Activated naive CD4-positive, alpha-beta T cell treated with anti-CD3 and anti-CD28 coated beads for 36 hours (primary cell): ENCODE results near the gene NODAL. TPM values are rescaled to one million over a fixed set of nuclear protein-coding genes. Genes with fewer than 3 reads are reported as not detected.

ENCODE experiments used
- CTCF ChIA-PET: fragments of 350-600 bp; sonication (Branson Sonifier 250); formaldehyde crosslinking; loops from one replicate; lab custom pipeline; 2021; ENCODE audit warnings: antibody characterized with exemption; lab: Charles Lee
- DNase-seq: peaks from one replicate; pipeline ENCODE4 v3.0.0-alpha.2; 2020
- H3K27ac Mint-ChIP-seq: one replicate; pipeline ENCODE4 v1.8.0; 2021; ENCODE audit warnings: mild to moderate bottlenecking, mixed read lengths
- H3K27me3 Mint-ChIP-seq: one replicate; pipeline ENCODE4 v1.8.0; 2021; ENCODE audit warnings: low read depth, mixed read lengths
- H3K36me3 Mint-ChIP-seq: one replicate; pipeline ENCODE4 v1.8.0; 2021; ENCODE audit warnings: low read depth, mixed read lengths
- H3K4me1 Mint-ChIP-seq: one replicate; pipeline ENCODE4 v1.8.0; 2021; ENCODE audit warnings: low read depth, mixed read lengths
- H3K4me3 Mint-ChIP-seq: one replicate; pipeline ENCODE4 v1.8.0; 2021; ENCODE audit warnings: mild to moderate bottlenecking, moderate library complexity, mixed read lengths
- H3K9me3 Mint-ChIP-seq: one replicate; pipeline ENCODE4 v1.8.0; 2021; ENCODE audit warnings: mixed read lengths
- intact Hi-C: fragments of 100-400 bp; cut with micrococcal nuclease; formaldehyde crosslinking; loops from one replicate; pipeline ENCODE4 v1.15.1; 2023
- total RNA-seq, 2 experiments: library from RNA; stranded (reverse); gene quantifications; one replicate each; pipeline ENCODE4 v1.2.3, GENCODE V29; 2021

NODAL gene
- total RNA-seq, 2 experiments from 2014 or later, result not detected

DNA sequence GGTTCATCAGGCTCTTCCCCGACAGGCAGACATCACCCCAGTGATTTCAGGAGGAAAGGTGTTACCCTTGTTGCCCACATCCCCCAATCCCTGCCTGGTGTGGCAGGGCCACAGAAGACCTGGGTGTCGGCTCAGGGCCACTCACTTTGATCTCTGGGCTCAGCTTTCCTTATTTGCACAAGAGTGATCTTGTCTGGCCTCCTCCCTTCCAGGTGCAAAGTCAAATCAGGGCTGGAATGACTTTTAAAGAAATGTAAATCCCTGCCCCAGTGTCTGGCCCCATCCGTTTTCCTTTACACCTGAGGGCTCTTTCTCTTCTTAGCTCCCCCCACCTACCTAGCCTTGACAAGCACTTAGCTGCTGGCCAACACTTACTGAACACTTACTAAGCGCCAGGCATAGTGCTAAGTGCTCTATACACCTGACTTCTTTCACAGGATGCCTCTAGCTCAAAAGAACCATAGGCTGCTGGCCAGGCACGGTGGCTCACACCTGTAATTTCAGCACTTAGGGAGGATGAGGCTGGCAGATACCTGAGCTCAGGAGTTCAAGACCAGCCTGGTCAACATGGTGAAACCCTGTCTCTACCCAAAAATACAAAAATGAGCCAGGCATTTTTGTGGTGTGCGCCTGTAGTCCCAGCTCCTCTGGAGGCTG lies 979 bp upstream of the NODAL start:
- intact Hi-C loops, result no loop called here
- H3K27ac Mint-ChIP-seq, result no peak overlapping the region
- peaks cover 39% of the 10 kb centered on the region for H3K27me3 Mint-ChIP-seq
- no peak overlapping the region for H3K4me3 Mint-ChIP-seq
- no peak for DNase-seq
- CTCF ChIA-PET, result interaction anchor here (0.6 to 1.5 kb wide), 3 partner anchors 13 to 177 kb away, joined by 3 to 4 read pairs (median 3); no protein-coding TSS in a partner anchor
- peaks cover 8% of the 10 kb centered on the region for H3K4me1 Mint-ChIP-seq
- H3K9me3 Mint-ChIP-seq, result no peaks in the 10 kb centered on the region
- H3K36me3 Mint-ChIP-seq, result no peaks in the 10 kb centered on the region

DNA sequence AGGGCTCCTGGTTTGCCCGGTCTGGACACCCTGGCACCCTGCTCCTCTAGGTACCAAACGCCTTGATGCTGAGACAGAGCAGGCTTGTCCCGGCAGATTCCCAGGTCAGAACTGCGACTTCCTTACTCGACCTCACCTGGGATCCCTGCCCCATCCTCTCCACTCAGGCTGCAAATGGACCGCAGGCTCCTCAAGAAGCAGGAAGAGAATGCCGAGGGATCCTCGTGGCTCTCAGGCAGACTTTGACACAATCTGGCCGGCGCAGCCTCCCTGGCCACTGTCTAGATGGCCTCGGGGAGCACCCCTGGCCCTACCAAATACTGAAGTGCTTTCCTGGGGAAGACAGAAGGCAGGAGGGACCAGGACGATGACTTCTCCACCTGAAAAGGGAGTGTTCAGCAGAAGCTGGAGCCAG lies 421 bp upstream of the NODAL start:
- Mint-ChIP-seq H3K4me3 (no peak overlapping the region), H3K27ac (no peak overlapping the region), H3K4me1 (peaks cover 8% of the 10 kb centered on the region), H3K9me3 (no peaks in the 10 kb centered on the region), H3K27me3 (peaks cover 39% of the 10 kb centered on the region), H3K36me3 (no peaks in the 10 kb centered on the region)
- DNase-seq, result no peak
- CTCF ChIA-PET, result interaction anchor here (0.6 to 1.5 kb wide), 2 partner anchors 14 to 176 kb away, joined by 3 to 4 read pairs; no protein-coding TSS in a partner anchor
- intact Hi-C loops, result no loop called here

DNA sequence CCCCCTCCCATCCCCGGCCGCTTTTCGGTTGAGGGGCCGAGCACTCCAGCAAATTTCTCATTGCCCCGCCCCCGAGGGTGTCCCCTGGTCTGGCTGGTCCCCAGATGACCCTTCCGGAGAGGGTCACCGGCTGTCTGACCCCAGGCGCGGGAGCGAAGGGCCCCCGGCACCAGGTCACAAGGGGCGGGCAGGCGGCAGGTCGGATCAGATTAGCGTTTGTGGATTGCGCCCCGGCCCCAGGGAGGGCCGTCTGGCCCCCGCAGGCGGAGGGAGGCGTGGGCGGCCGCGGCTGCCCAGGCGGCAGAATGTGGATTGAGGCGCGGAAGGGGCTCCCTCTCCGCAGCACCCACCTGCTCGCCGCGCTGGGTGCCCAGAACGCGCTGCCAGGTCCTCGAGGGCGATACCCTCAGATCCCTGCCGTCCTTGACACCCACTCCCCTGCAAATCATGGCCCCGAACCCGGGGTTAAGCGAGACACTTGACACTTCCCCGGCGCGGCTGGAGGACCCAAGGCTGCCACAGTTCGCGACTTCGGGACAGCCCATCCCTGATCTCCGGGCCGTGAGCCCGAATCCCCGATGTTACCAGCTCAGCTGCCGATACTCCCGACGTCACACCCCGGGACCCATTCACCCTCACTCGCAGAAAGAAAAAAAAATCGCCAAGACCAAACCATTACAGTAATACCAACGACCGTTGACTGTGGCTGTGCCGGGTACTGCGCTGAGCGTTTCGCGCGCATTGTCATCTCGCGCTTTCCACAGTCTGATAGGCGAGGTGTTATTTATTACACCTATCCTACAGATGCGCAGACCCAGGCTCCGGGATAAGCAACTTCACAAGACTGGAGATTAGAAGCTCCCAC lies 953 bp downstream of the NODAL start:
- CTCF ChIA-PET, result no interaction called here
- no peak overlapping the region for H3K27ac Mint-ChIP-seq
- DNase-seq, result peak; percentile 48
- peaks cover 39% of the 10 kb centered on the region for H3K27me3 Mint-ChIP-seq
- peak overlapping the region; percentile 49 for H3K4me3 Mint-ChIP-seq
- peaks cover 2% of the 10 kb centered on the region for H3K36me3 Mint-ChIP-seq
- intact Hi-C loops, result no loop called here
- no peaks in the 10 kb centered on the region for H3K9me3 Mint-ChIP-seq
- H3K4me1 Mint-ChIP-seq, result peaks cover 8% of the 10 kb centered on the region

GRCh38 chr10:70437721-70438120 lies 3.8 kb downstream of the NODAL start:
- Mint-ChIP-seq H3K4me3 (no peak overlapping the region), H3K36me3 (peaks cover 2% of the 10 kb centered on the region), H3K9me3 (no peaks in the 10 kb centered on the region), H3K27me3 (peaks cover 35% of the 10 kb centered on the region), H3K27ac (no peak overlapping the region), H3K4me1 (peaks cover 22% of the 10 kb centered on the region)
- intact Hi-C loops, result no loop called here
- DNase-seq, result no peak
- CTCF ChIA-PET, result no interaction called here

DNA sequence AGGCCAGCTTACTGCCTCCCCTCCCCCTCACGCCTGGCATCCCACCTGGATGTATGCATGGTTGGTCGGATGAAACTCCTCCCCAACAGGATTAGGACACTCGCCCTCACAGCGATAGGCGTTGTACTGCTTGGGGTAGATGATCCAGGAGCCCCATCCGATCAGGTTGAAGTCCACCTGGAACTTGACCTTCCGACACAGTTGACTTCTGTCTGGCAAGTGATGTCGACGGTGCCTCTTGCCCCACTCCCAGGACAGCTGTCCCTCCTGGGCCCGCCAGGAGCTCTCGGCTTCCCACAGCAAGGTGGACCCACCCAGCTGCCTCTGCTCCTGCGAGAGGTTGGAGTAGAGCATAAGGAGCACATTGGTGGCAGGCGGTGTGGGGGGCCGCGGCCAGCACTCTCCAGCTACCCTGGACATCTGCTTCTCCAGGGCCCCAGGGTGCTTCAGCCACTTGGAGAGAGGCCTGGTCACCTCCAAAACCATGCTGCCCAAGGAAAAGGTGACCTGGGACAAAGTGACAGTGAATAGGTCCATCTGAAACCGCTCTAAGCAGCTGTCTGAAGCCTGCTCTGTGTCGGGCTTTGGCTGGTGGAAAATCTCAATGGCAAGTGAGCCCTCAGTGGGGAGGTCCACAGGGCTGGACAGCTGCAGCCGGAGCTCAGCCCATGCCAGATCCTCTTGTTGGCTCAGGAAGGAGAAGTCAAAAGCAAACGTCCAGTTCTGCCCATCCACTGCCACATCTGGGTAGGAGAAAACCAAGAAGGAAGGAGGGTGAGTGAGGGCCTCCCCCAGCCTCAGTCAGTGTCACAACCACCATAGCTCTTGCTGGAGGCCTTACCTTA lies 6.0 kb downstream of the NODAL start:
- peaks cover 26% of the 10 kb centered on the region for H3K4me1 Mint-ChIP-seq
- H3K4me3 Mint-ChIP-seq, result no peak overlapping the region
- DNase-seq, result no peak
- CTCF ChIA-PET, result no interaction called here
- intact Hi-C loops, result no loop called here
- H3K27me3 Mint-ChIP-seq, result peaks cover 16% of the 10 kb centered on the region
- no peak overlapping the region for H3K27ac Mint-ChIP-seq
- H3K9me3 Mint-ChIP-seq, result no peaks in the 10 kb centered on the region
- peaks cover 2% of the 10 kb centered on the region for H3K36me3 Mint-ChIP-seq

- H3K27me3 Mint-ChIP-seq, result peaks cover 2% of the 10 kb centered on the region
- CTCF ChIA-PET, result interaction anchor here (0.8 to 3.1 kb wide), 4 partner anchors 28 to 54 kb away, joined by 3 to 10 read pairs (median 6); no protein-coding TSS in a partner anchor
- peaks cover 2% of the 10 kb centered on the region for H3K36me3 Mint-ChIP-seq
- peaks cover 26% of the 10 kb centered on the region for H3K4me1 Mint-ChIP-seq
- H3K9me3 Mint-ChIP-seq, result no peaks in the 10 kb centered on the region
- H3K4me3 Mint-ChIP-seq, result no peak overlapping the region
- H3K27ac Mint-ChIP-seq, result no peak overlapping the region
- intact Hi-C loops, result no loop called here
- no peak for DNase-seq
Observed at GRCh38 chr10:70433581-70434280, 7.8 kb downstream of the NODAL start.

DNA sequence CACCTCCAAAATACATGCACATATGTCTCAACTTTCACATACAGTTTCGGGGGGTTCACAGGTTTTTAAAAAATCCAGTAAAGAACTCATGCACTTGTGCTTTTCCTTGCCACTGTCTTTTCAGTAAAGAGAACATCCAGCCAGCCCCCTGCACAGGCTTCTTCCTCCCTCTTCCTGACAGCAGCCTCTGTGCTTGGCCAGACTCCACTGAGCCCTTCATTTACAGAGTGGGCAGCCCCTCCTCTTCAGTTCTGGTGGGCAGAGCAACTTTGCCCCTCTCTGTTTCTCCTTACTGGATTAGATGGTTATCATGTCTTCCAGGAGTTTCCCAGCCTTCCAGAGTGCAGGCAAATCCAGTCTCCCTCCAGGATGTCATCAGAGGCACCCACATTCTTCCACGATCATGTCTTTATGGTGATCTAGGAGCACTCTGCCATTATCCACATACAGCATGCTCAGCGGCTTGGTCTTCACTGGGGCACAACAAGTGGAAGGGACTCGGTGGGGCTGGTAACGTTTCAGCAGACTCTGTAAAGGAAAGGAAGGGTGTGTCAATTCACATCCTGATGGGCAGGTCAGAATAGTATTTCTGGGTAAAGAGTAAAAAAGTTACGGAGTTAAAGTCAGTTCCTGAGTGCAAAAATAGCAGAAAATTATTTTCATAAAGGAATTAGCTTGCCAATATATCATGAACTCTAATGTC lies 8.8 kb downstream of the NODAL start:
- DNase-seq, result no peak
- CTCF ChIA-PET, result interaction anchor here (0.6 to 3.1 kb wide), 8 partner anchors 29 to 149 kb away, joined by 3 to 10 read pairs (median 3); partner anchors contain the start of gene EIF4EBP2
- Mint-ChIP-seq H3K27ac (no peak overlapping the region), H3K4me1 (peaks cover 26% of the 10 kb centered on the region), H3K4me3 (no peak overlapping the region), H3K9me3 (no peaks in the 10 kb centered on the region), H3K36me3 (peaks cover 2% of the 10 kb centered on the region), H3K27me3 (no peaks in the 10 kb centered on the region)
- intact Hi-C loops, result no loop called here

- H3K27me3 Mint-ChIP-seq, result no peaks in the 10 kb centered on the region
- CTCF ChIA-PET, result interaction anchor here (0.6 to 3.1 kb wide), 6 partner anchors 28 to 150 kb away, joined by 3 to 10 read pairs (median 4); partner anchors contain the start of gene EIF4EBP2
- no peak for DNase-seq
- peaks cover 26% of the 10 kb centered on the region for H3K4me1 Mint-ChIP-seq
- H3K4me3 Mint-ChIP-seq, result no peak overlapping the region
- H3K9me3 Mint-ChIP-seq, result no peaks in the 10 kb centered on the region
- intact Hi-C loops, result no loop called here
- peaks cover 2% of the 10 kb centered on the region for H3K36me3 Mint-ChIP-seq
- H3K27ac Mint-ChIP-seq, result no peak overlapping the region
Observed at GRCh38 chr10:70432101-70432500, 9.4 kb downstream of the NODAL start.

- CTCF ChIA-PET, result interaction anchor here (0.6 to 3.1 kb wide), 4 partner anchors 15 to 240 kb away, joined by 3 to 10 read pairs (median 3); no protein-coding TSS in a partner anchor
- DNase-seq, result no peak
- H3K27me3 Mint-ChIP-seq, result no peaks in the 10 kb centered on the region
- H3K4me3 Mint-ChIP-seq, result no peak overlapping the region
- peaks cover 26% of the 10 kb centered on the region for H3K4me1 Mint-ChIP-seq
- peaks cover 2% of the 10 kb centered on the region for H3K36me3 Mint-ChIP-seq
- intact Hi-C loops, result no loop called here
- H3K27ac Mint-ChIP-seq, result no peak overlapping the region
- H3K9me3 Mint-ChIP-seq, result no peaks in the 10 kb centered on the region
Observed at GRCh38 chr10:70430493-70431445, 10.7 kb downstream of the NODAL start.

DNA sequence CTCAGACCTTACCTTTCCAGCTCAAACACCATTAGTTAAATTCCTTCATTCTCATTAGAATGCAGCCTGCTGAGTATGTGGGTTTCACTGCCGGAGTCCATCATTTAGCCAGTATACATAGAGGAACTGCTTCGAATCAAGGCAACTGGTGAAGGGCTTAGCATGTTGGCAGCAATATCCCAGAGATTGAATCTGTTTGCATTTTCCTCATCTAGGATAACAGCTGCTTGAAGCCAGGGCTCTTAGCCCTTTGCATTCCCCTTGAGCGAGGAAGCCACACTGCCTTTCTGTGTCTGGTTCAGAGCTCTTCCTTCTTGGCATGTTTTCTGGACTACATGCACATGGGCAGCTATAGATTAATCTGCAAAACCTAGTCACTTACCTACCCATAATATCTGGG lies 14.7 kb downstream of the NODAL start:
- H3K27me3 Mint-ChIP-seq, result no peaks in the 10 kb centered on the region
- no peak overlapping the region for H3K27ac Mint-ChIP-seq
- no peak overlapping the region for H3K4me3 Mint-ChIP-seq
- H3K4me1 Mint-ChIP-seq, result peaks cover 3% of the 10 kb centered on the region
- DNase-seq, result no peak
- CTCF ChIA-PET, result interaction anchor here (0.9 kb wide), 1 partner anchor 14 kb away, joined by 3 read pairs; no protein-coding TSS in a partner anchor
- no peaks in the 10 kb centered on the region for H3K9me3 Mint-ChIP-seq
- peaks cover 9% of the 10 kb centered on the region for H3K36me3 Mint-ChIP-seq
- intact Hi-C loops, result no loop called here
